ENCODE data around the gene EVX2. TPM values are rescaled to one million over a fixed set of nuclear protein-coding genes. Genes with fewer than 3 reads are reported as not detected.

EVX2 gene
- total RNA-seq, 1 donor from 2014 or later, result not detected

DNA sequence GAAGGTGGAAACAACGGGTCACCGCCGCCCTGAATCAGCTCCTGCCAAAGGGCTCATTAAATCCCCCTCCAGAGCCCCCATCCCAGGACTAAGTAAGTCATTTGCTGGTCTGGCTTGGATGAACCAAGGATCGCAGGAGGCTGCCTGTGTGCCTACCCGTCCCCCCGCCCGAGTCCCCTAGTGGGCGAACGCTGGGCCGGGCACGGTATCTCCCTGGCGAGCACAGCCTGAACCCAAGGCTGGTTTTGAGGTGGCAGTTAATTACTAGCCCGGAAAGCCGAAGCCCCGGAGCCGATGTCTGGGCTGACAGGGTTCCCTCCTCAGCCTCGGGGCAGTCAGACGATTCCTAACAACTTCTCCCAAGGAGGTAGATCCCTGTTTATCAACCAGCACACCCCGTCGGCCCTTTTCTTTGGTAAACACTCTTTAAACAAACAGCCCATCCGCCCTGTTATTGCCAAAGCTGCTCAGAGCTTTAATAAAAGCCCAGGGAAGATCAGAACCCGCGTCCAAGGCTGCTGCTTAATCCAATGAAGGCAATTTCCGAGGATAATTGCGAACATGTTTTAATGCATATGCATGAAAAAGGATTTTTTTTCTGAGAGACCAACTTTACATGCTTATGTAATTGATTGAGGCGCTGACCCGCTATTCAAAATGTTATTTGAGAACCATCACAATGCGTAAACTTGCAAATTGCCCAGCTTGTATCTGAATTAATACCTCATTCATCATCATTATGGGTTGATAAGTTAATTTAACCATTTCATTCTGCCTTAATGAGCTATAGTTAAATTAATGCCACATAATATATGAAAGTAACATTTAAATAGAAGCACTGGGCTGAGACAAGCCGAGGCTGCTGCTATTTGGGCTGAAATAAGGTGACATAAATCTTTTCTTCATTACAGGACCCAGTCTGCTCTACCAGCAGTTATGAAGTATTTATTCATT, 10.5 kb downstream of the EVX2 start:
- Histone ChIP-seq H3K27ac (ENCODE audit: low read depth, low read length) (no peak overlapping the region), H3K27me3 (ENCODE audit: insufficient read depth, low read length) (peaks cover 90% of the 10 kb centered on the region), H4K20me1 (ENCODE audit: insufficient read depth, low read length) (no peaks in the 10 kb centered on the region), H3K4me3 (ENCODE audit: insufficient read depth, low read depth, low read length) (no peak overlapping the region), H2AFZ (ENCODE audit: low read depth, low read length) (no peak overlapping the region), H3K9ac (ENCODE audit: low read length) (no peak overlapping the region), H3K9me3 (ENCODE audit: insufficient read depth, low read depth, low read length) (peaks cover 10% of the 10 kb centered on the region), H3K36me3 (ENCODE audit: insufficient read depth, low read length) (no peaks in the 10 kb centered on the region), H3K4me1 (ENCODE audit: insufficient read depth, low read length) (no peaks in the 10 kb centered on the region), H3K79me2 (ENCODE audit: insufficient read depth, low read length) (no peaks in the 10 kb centered on the region), H3K4me2 (ENCODE audit: low read length) (no peak overlapping the region)
- no peaks in the 10 kb centered on the region for H3K36me3 Mint-ChIP-seq (ENCODE audit: low read depth, unreplicated experiment)
- H3K4me3 Mint-ChIP-seq (ENCODE audit: unreplicated experiment), result no peak overlapping the region
- TF ChIP-seq EZH2 (IDR thresholded peaks at IDR 0.05; ENCODE audit: insufficient read depth, low read length), result peak; percentile 63
- TF ChIP-seq, protein P1, sequence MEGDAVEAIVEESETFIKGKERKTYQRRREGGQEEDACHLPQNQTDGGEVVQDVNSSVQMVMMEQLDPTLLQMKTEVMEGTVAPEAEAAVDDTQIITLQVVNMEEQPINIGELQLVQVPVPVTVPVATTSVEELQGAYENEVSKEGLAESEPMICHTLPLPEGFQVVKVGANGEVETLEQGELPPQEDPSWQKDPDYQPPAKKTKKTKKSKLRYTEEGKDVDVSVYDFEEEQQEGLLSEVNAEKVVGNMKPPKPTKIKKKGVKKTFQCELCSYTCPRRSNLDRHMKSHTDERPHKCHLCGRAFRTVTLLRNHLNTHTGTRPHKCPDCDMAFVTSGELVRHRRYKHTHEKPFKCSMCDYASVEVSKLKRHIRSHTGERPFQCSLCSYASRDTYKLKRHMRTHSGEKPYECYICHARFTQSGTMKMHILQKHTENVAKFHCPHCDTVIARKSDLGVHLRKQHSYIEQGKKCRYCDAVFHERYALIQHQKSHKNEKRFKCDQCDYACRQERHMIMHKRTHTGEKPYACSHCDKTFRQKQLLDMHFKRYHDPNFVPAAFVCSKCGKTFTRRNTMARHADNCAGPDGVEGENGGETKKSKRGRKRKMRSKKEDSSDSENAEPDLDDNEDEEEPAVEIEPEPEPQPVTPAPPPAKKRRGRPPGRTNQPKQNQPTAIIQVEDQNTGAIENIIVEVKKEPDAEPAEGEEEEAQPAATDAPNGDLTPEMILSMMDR (IDR thresholded peaks at IDR 0.05; ENCODE audit: insufficient read depth, low read depth, low read length), result no peak
- peaks cover 23% of the 10 kb centered on the region for H3K9me3 Mint-ChIP-seq (ENCODE audit: unreplicated experiment)
- no peak for FAIRE-seq
- H3K27ac Mint-ChIP-seq (ENCODE audit: unreplicated experiment), result no peak overlapping the region
- no peak for DNase-seq (ENCODE audit: low read depth)
- H3K4me1 Mint-ChIP-seq (ENCODE audit: low read depth, unreplicated experiment), result no peaks in the 10 kb centered on the region
- H3K27me3 Mint-ChIP-seq (ENCODE audit: low read depth, unreplicated experiment), result peaks cover 94% of the 10 kb centered on the region

DNA sequence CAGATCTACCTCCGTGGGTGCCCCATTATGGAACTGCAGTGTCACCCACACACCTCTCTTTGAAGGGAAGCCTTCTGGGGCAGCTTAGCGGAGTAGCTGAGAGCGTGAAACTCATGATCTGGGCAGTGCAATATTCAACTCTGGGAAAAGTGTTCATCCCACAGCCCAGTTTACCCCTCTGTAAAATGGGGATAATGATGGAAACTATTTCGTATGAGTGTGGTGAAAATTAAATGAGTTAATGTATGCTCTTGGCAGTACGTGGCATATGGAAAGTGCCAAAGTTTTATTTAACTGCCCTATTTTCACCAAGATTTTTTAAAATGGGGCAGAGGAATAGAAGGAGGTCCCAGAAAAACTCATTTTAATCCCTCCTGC, 11.5 kb downstream of the EVX2 start:
- Mint-ChIP-seq H3K27ac (ENCODE audit: unreplicated experiment) (no peak overlapping the region), H3K4me3 (ENCODE audit: unreplicated experiment) (no peak overlapping the region), H3K27me3 (ENCODE audit: low read depth, unreplicated experiment) (peaks cover 96% of the 10 kb centered on the region), H3K9me3 (ENCODE audit: unreplicated experiment) (peaks cover 23% of the 10 kb centered on the region), H3K36me3 (ENCODE audit: low read depth, unreplicated experiment) (no peaks in the 10 kb centered on the region), H3K4me1 (ENCODE audit: low read depth, unreplicated experiment) (no peaks in the 10 kb centered on the region)
- DNase-seq (ENCODE audit: low read depth), result no peak
- Histone ChIP-seq H3K36me3 (ENCODE audit: insufficient read depth, low read length) (no peaks in the 10 kb centered on the region), H3K9me3 (ENCODE audit: insufficient read depth, low read depth, low read length) (peaks cover 10% of the 10 kb centered on the region), H3K27me3 (ENCODE audit: insufficient read depth, low read length) (peaks cover 97% of the 10 kb centered on the region), H3K27ac (ENCODE audit: low read depth, low read length) (no peak overlapping the region), H3K9ac (ENCODE audit: low read length) (no peak overlapping the region), H3K4me3 (ENCODE audit: insufficient read depth, low read depth, low read length) (no peak overlapping the region), H3K79me2 (ENCODE audit: insufficient read depth, low read length) (no peaks in the 10 kb centered on the region), H3K4me2 (ENCODE audit: low read length) (no peak overlapping the region), H3K4me1 (ENCODE audit: insufficient read depth, low read length) (peaks cover 4% of the 10 kb centered on the region), H2AFZ (ENCODE audit: low read depth, low read length) (no peak overlapping the region), H4K20me1 (ENCODE audit: insufficient read depth, low read length) (no peaks in the 10 kb centered on the region)
- TF ChIP-seq EZH2 (IDR thresholded peaks at IDR 0.05; ENCODE audit: insufficient read depth, low read length), result peak; percentile 31
- TF ChIP-seq, protein P1 (IDR thresholded peaks at IDR 0.05; ENCODE audit: insufficient read depth, low read depth, low read length), result no peak
- no peak for FAIRE-seq
